HG03196 (cell line): ENCODE measurements around the gene RAD51B.

Experiments
- ATAC-seq: cut with Tn5 transposase; IDR thresholded peaks from one replicate; pipeline ENCODE4 v1.9.1; 2021; ENCODE audit not compliant: unreplicated experiment

RAD51B gene

GRCh38 chr14:68469208-68469713 is 649.7 kb downstream of the RAD51B start:
- no peak for ATAC-seq

- ATAC-seq: no peak
These were observed 650.8 kb downstream of the RAD51B start for GRCh38 chr14:68470361-68470760.

GRCh38 chr14:68471029-68471963 is 651.7 kb downstream of the RAD51B start:
- ATAC-seq: no peak

GRCh38 chr14:68471964-68472508 is 652.5 kb downstream of the RAD51B start:
- no peak for ATAC-seq

- ATAC-seq: no peak
These were observed 653.5 kb downstream of the RAD51B start for GRCh38 chr14:68473069-68473468.

GRCh38 chr14:68473794-68474193 is 654.2 kb downstream of the RAD51B start:
- ATAC-seq: no peak

GRCh38 chr14:68474741-68475140 is 655.2 kb downstream of the RAD51B start:
- ATAC-seq: no peak

- no peak for ATAC-seq
These were observed 656.2 kb downstream of the RAD51B start for GRCh38 chr14:68475802-68476201.

- ATAC-seq: peak; percentile 77
These were observed 656.9 kb downstream of the RAD51B start for GRCh38 chr14:68476212-68477109.

- ATAC-seq: no peak
These were observed 657.5 kb downstream of the RAD51B start for GRCh38 chr14:68477110-68477455.

GRCh38 chr14:68477461-68478085 is 658.0 kb downstream of the RAD51B start:
- ATAC-seq: no peak

- no peak for ATAC-seq
These were observed 659.7 kb downstream of the RAD51B start for GRCh38 chr14:68479247-68479646.

GRCh38 chr14:68482018-68482417 is 662.4 kb downstream of the RAD51B start:
- no peak for ATAC-seq

- no peak for ATAC-seq
These were observed 663.3 kb downstream of the RAD51B start for GRCh38 chr14:68482772-68483395.

GRCh38 chr14:68486033-68486732 is 666.6 kb downstream of the RAD51B start:
- ATAC-seq: no peak

GRCh38 chr14:68486809-68487208 is 667.2 kb downstream of the RAD51B start:
- no peak for ATAC-seq

GRCh38 chr14:68487805-68488590 is 668.4 kb downstream of the RAD51B start:
- ATAC-seq: no peak

GRCh38 chr14:68491793-68492192 is 672.2 kb downstream of the RAD51B start:
- ATAC-seq: no peak
